DMS153 treated with DMSO at 0.1 percent for 48 hours (cell line): Measurements from ENCODE around the gene DNAI4.
"Not testable (repeated sequence)": the region's sequence is repeated elsewhere in the genome, so short reads cannot be mapped to it uniquely, and the experiment has no call there.

Experiments used
- DNase-seq: peaks from one replicate; lab custom pipeline; 2025; ENCODE audit not compliant: unreplicated experiment; lab: John Stamatoyannopoulos, UW

Gene DNAI4

GRCh38 chr1:66924756-66925557, at the start of gene DNAI4, which contains the start of gene MIER1:
TSS of gene DNAI4 (minus strand) at chr1:66924856. CDS start at chr1:66924831, 25 bp downstream.
TSS of gene MIER1 (plus strand) at chr1:66924990. CDS start at chr1:66925029, 39 bp downstream.
- peak; percentile 96 for DNase-seq

DNA sequence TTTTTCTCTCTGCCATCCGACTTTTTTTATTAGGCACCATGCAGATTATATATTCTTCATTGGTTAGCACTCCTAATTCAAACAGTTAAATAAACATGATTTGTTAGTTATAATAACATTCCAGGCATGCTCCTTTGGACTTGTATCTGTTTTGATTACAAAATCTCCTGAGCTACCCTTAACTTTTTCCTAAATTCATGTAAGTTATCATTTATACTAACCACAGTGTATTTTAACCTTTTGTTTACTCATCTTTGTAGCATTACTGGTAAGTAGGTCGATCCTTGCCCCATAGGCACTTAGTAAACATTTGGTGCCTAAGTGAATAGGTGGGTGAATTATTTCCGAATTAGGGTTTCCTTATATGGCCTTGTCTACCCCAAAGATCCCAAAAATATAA, 43.9 kb upstream of the DNAI4 start:
- no peak for DNase-seq

DNA sequence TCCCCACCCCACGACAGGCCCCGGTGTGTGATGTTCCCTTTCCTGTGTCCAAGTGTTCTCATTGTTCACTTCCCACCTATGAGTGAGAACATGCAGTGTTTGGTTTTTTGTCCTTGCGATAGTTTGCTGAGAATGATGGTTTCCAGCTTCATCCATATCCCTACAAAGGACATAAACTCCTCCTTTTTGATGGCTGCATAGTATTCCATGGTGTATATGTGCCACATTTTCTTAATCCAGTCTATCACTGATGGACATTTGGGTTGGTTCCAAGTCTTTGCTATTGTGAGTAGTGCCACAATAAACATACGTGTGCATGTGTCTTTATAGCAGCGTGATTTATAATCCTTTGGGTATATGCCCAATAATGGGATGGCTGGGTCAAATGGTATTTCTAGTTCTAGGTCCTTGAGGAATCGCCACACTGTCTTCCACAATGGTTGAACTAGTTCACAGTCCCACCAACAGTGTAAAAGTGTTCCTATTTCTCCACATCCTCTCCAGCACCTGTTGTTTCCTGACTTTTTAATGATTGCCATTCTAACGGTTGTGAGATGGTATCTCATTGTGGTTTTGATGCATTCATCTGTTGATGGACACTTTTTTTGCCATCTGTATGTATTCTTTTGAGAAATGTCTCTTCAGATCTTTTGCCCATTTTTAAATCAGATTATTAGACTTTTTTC, 41.7 kb upstream of the DNAI4 start:
- not testable (repeated sequence) for DNase-seq

DNA sequence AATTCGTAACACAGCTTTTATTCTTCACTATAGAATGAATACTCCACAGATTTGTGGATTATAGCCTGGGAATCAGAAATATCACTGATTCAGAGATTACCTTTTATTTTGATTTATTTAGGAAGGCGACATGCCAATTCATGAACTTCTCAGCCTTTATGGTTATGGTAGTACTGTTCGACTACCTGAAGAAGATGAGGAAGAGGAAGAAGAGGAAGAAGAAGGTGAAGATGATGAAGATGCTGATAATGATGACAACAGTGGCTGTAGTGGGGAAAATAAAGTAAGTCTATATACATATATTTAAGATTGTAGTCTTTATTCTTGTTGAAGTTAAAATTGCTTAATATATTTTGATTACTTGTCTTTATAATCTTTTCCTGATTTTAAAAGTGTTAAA, 33.3 kb upstream of the DNAI4 start:
- DNase-seq = no peak

- DNase-seq = no peak
Measured at GRCh38 chr1:66954208-66954607, 29.6 kb upstream of the DNAI4 start.

GRCh38 chr1:66951513-66951912, 26.9 kb upstream of the DNAI4 start:
- no peak for DNase-seq

DNA sequence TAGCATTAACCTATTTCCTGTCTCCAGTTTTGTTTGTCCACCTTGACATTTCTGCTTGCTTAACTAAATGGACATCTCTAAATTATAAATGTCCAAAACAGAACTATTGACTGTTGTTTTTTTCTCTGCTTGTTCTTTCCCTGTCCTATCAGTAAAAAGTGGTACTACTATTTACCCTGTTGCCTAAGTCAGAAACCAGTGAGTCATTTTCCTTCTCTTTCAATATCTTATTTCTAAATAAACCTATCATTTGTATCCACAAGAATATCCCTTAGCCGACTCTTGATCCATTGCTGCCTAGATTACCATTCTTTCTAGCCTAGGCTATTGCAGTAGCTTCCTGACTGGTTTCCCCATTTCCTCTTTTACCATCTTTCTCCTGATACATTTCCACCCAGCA, 22.6 kb upstream of the DNAI4 start:
- no peak for DNase-seq

DNA sequence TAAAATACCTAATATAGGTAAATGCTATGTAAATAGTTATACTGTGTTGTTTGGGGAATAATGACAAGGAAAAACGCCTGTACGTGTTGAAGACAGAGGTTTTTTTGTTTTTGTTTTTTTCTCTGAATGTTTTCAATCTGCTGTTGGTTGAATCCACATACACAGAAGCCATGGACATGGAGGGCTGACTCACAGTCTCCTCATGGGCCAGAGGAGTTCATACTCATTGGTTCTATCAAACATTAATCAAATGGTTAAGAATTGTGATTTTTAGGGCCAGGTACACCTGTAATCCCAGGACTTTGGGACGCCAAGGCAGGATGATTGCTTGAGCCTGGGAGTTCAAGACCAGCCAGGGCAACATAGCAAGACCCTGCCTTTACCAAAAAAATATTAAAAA, 20.7 kb upstream of the DNAI4 start:
- DNase-seq = no peak

GRCh38 chr1:66944330-66945274, 19.9 kb upstream of the DNAI4 start:
- DNase-seq = no peak

DNA sequence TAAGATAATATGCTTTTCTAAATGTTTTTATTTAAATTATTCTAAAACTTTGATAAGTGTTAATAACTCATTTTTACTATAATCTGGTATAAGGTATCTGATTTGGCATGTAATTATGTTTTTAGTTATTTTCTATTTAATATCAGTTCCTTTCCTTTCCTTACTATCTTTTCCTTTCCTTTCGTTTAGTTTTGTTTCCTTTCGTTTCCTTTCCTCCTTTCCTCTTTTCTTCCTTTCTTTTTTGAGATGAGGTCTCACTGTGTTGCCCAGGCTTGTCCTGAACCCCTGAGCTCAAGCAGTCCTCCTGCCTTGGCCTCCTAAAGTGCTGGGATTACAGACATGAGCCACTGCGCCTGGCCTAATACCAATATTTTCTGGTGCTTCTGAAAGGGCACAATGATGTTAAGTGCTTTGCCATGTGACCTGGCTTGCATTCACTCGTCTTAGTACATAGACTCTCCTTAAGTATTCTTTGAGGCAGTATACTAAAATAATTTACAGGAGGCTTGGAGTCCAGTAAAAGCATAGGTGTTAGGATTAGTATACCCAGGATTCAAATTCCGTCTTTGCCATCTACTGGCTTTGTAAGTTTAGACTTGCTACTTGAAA, 18.8 kb upstream of the DNAI4 start:
- no peak for DNase-seq

GRCh38 chr1:66940981-66941380, 16.3 kb upstream of the DNAI4 start:
- no peak for DNase-seq

GRCh38 chr1:66938613-66939012, 14.0 kb upstream of the DNAI4 start:
- no peak for DNase-seq

GRCh38 chr1:66937529-66938234, 13.0 kb upstream of the DNAI4 start:
- DNase-seq = no peak

DNA sequence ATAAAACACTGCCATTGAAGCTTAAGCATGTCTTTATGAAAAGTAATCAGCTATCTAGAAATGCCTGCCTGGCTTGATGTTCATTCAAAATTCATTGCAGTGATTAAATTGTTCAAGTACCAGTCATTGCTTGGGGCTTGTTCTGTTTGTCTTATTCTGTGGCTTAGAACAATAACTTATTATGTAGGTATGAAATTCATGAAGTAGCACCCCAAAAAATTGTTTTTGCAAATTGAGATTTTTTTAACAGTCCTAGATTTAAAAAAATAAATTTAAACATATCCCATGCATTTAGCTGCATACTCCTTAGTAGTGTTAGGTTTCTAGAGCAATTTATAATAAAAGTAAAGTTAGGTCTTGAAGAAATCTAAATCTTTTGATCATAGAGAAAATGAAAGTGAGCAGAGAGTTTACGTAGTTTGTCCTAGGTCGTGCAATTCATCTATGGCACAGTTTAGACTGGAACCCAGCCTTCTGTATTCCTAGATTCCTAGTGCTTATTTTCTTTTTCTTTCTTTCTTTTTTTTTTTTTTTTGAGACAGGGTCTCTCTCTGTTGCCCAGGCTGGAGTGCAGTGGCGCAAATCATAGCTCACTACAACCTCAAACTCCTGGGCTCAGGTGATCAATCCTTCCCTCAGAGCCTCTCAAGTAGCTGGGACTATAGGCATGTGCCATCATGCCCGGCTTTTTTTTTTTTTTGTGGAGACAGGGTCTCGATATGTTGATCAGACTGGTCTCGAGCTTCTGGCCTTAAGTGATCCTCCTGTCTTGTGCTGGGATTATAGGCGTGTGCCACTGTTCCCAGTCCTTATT, 9.4 kb upstream of the DNAI4 start:
- no peak for DNase-seq

GRCh38 chr1:66932291-66932690, 7.6 kb upstream of the DNAI4 start:
- no peak for DNase-seq

- no peak for DNase-seq
Measured at GRCh38 chr1:66931590-66931989, 6.9 kb upstream of the DNAI4 start.

- DNase-seq = no peak
Measured at GRCh38 chr1:66930823-66931174, 6.1 kb upstream of the DNAI4 start.

- DNase-seq = peak; percentile 92
Measured at GRCh38 chr1:66929999-66930822, 5.6 kb upstream of the DNAI4 start.

DNA sequence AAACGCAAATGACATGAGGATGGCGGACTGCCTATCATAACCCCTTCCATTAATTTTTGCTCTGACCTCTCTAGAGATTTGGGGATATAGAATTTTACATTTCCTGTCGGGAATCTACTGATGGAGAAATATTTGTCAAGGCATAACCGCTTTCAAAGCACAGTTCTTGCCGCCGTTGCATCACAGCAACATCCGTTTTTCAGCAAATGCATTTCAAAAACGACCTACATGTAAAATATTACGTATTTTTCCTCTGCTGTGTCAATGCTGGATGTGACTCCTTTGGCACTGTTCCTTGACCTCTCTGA, 5.0 kb upstream of the DNAI4 start:
- no peak for DNase-seq
